ENCODE results near the gene DCTPP1. TPM values are rescaled to one million over a fixed set of nuclear protein-coding genes. Genes with fewer than 3 reads are reported as not detected.

Gene DCTPP1
- polyA plus RNA-seq, 1 of the 3 experiments (the other 2 are of a cell fraction), result 79.2 TPM

- 82% methylated on average over 17 of the region's 22 CpGs for WGBS (ENCODE audit: low lambda C conversion rate)
- Histone ChIP-seq H3K9me3 (no peaks in the 10 kb centered on the region), H3K79me2 (ENCODE audit: insufficient read depth) (no peaks in the 10 kb centered on the region), H3K9me2 (no peaks in the 10 kb centered on the region), H3K36me3 (replicated peaks in 1 of 2; ENCODE audit: control insufficient read depth in 1 of 2, insufficient read depth in 2 of 2, low read length in 1 of 2) (no peaks in the 10 kb centered on the region), H3K4me1 (ENCODE audit: control insufficient read depth in 1 of 2, insufficient read depth in 2 of 2, low read depth in 1 of 2, low read length in 1 of 2) (no peaks in the 10 kb centered on the region), H4K20me1 (ENCODE audit: insufficient read depth) (no peaks in the 10 kb centered on the region), H2AFZ (ENCODE audit: low read depth) (no peak overlapping the region), H3K27ac (ENCODE audit: low read depth in 2 of 2, low read length in 1 of 2) (no peak overlapping the region), H3K27me3 (ENCODE audit: insufficient read depth) (no peaks in the 10 kb centered on the region), H3F3A (replicated peaks; ENCODE audit: insufficient read depth) (no peaks in the 10 kb centered on the region), H3K4me2 (no peak overlapping the region), H3K4me3 (ENCODE audit: low read depth in 2 of 2, low read length in 1 of 2) (no peak overlapping the region), H3K9ac (no peak overlapping the region)
- ChIA-PET POLR2A (interaction anchor here (0.6 kb wide), 1 partner anchor 71 kb away, joined by 3 read pairs; no protein-coding TSS in a partner anchor), CTCF (interaction anchor here (1.7 kb wide), 1 partner anchor 9 kb away, joined by 6 read pairs; no protein-coding TSS in a partner anchor)
- TF ChIP-seq MEF2A (IDR thresholded peaks at IDR 0.05; ENCODE audit: borderline replicate concordance, low read depth) (no peak), JUND (IDR thresholded peaks at IDR 0.05) (no peak), REST (IDR thresholded peaks at IDR 0.05; ENCODE audit: low read depth, low read length) (no peak), NFIC (IDR thresholded peaks at IDR 0.05; ENCODE audit: borderline replicate concordance) (no peak), TAF1 (IDR thresholded peaks at IDR 0.05; ENCODE audit: borderline replicate concordance, low read depth, low read length) (no peak), USF2 (IDR thresholded peaks at IDR 0.05; ENCODE audit: borderline replicate concordance, low read depth, low read length) (no peak), FOXM1 (IDR thresholded peaks at IDR 0.05; ENCODE audit: low read depth) (no peak), RAD21 (IDR thresholded peaks at IDR 0.05; ENCODE audit: low read length) (no peak), CTCF (IDR thresholded peaks at IDR 0.05) (no peak), MAX (IDR thresholded peaks at IDR 0.05; ENCODE audit: low read depth) (no peak), RFX5 (IDR thresholded peaks at IDR 0.05; ENCODE audit: low read length) (no peak), SIN3A (IDR thresholded peaks at IDR 0.05; ENCODE audit: borderline replicate concordance, low read depth, low read length) (no peak), RXRA (IDR thresholded peaks at IDR 0.05; ENCODE audit: borderline replicate concordance, low read depth) (no peak), ELF1 (IDR thresholded peaks at IDR 0.05) (no peak)
- no peak for DNase-seq
These were observed 28.9 kb upstream of the DCTPP1 start for GRCh38 chr16:30458561-30459394.
